Spleen (tissue), 11 donors: ENCODE measurements around the gene CFAP97. TPM values are rescaled to one million over a fixed set of nuclear protein-coding genes. Genes with fewer than 3 reads are reported as not detected.
"Not testable (repeated sequence)": the region's sequence is repeated elsewhere in the genome, so short reads cannot be mapped to it uniquely, and the experiment has no call there.

Experiments
- DNase-seq: peaks from one replicate; pipeline ENCODE4 v3.0.0-alpha.2; 2020
- H3K27ac ChIP-seq, 8 donors: fragments of 200-600 bp; sonication (generic) in 7 of 8; 1 replicate in 4 of 8; 2 replicates in 4 of 8; pipeline versions ENCODE4 v1.5.0 to v1.8.0; 2016 to 2021; ENCODE audit warnings: inconsistent platforms in 4 of 8, mild to moderate bottlenecking in 4 of 8, moderate library complexity in 1 of 8
- H3K27me3 ChIP-seq, 7 donors: fragments of 200-600 bp; sonication (generic) in 6 of 7; replicated peaks in 1 of 7; 1 replicate in 4 of 7; 2 replicates in 3 of 7; pipeline versions ENCODE4 v1.5.0 to v1.8.0; 2016 to 2021; ENCODE audit warnings: inconsistent platforms in 3 of 7, mild to moderate bottlenecking in 1 of 7
- H3K36me3 ChIP-seq, 6 donors: fragments of 200-600 bp; sonication (generic) in 5 of 6; 1 replicate in 4 of 6; 2 replicates in 2 of 6; pipeline versions ENCODE4 v1.5.0 to v1.8.0; 2016 to 2021; ENCODE audit warnings: inconsistent platforms in 2 of 6
- H3K4me1 ChIP-seq, 6 donors: fragments of 200-600 bp; sonication (generic) in 5 of 6; 1 replicate in 3 of 6; 2 replicates in 3 of 6; pipeline versions ENCODE4 v1.5.0 to v1.8.0; 2016 to 2021; ENCODE audit warnings: inconsistent platforms in 3 of 6
- H3K4me3 ChIP-seq, 8 donors: fragments of 200-600 bp; sonication (generic) in 7 of 8; 1 replicate in 4 of 8; 2 replicates in 4 of 8; pipeline versions ENCODE4 v1.5.0 to v1.8.0; 2016 to 2021; ENCODE audit warnings: inconsistent platforms in 4 of 8, mild to moderate bottlenecking in 4 of 8, moderate library complexity in 2 of 8
- H3K9me3 ChIP-seq, 8 donors: fragments of 200-600 bp; sonication (generic) in 7 of 8; 1 replicate in 4 of 8; 2 replicates in 4 of 8; pipeline versions ENCODE4 v1.5.0 to v1.8.0; 2016 to 2021; ENCODE audit warnings: inconsistent platforms in 4 of 8
- CTCF ChIP-seq, 11 experiments: fragments of 200-600 bp in 7 of 11; fragments of 450-650 bp in 4 of 11; sonication (generic) in 4 of 11; IDR thresholded peaks in 8 of 11; conservative IDR thresholded peaks in 3 of 11; 1 replicate in 7 of 11; 2 replicates in 4 of 11; pipeline versions ENCODE4 v1.4.0 to v1.8.0; 2016 to 2021; ENCODE audit warnings: antibody characterized with exemption in 11 of 11, inconsistent platforms in 4 of 11, mild to moderate bottlenecking in 1 of 11
- POLR2A ChIP-seq, 3 donors: fragments of 450-650 bp; IDR thresholded peaks; one replicate each; pipeline ENCODE4 v1.5.1; 2017; ENCODE audit warnings: antibody characterized with exemption in 3 of 3, mild to moderate bottlenecking in 1 of 3
- POLR2AphosphoS5 ChIP-seq, 3 donors: sonication (generic); formaldehyde crosslinking; IDR thresholded peaks; one replicate each; pipeline ENCODE4 v1.5.1; 2017; ENCODE audit warnings: antibody characterized with exemption in 3 of 3
- WGBS, 5 donors: extraction: QIAGEN DNeasy Blood & Tissue Kit in 3 of 5; methylation state at CpG; one replicate each; pipeline versions ENCODE4 v1.1.5 to v1.1.7; 2013 to 2018; 5-methylcytosine and 5-hydroxymethylcytosine counted together
- intact Hi-C: fragments of 100-400 bp; cut with DNase I; formaldehyde crosslinking; loops from one replicate; pipeline ENCODE4 v1.15.0; 2023; ENCODE audit warnings: low total_unique reads
- polyA plus RNA-seq, 3 donors: library from polyadenylated mRNA; stranded (reverse); fragments of 200-250 nt; gene quantifications; one replicate each; pipeline ENCODE4 v1.2.1, GENCODE V29; 2013
- total RNA-seq, 7 donors: library from RNA; depleted of rRNA in 3 of 7; stranded (reverse); fragments of >200 nt in 3 of 7; fragmentation: NEBNext Ultra II Directional in 4 of 7; extraction: Animal tissue kit (Norgen Biotek cat#: 25700) in 4 of 7; gene quantifications; one replicate each; pipeline versions ENCODE4 v1.1.0 to v1.2.1, GENCODE V29; 2016 to 2021
- donor health status: healthy with polysubstance abuse.
- donor health status: DM: no; HTN: no; CAD: no; lungs with moderate emphysema.
- donor health status: DM: no; HTN: no; CAD: no.
- donor health status: Bipolar disorder and iron deficiency.
- donor health status: healthy.
- donor health status: DM: no; HTN: no; CAD: no.
- donor health status: DM: yes; HTN: yes; CAD: no.

CFAP97 gene
- total and polyA plus RNA-seq, 10 donors = 4.8 to 48.6 (median 39.0) TPM

- no peak for DNase-seq
- WGBS, 5 donors = 47 to 66% (median 64%) methylated on average over 8 of the region's 8 CpGs
- Histone ChIP-seq H3K4me1 (peaks cover 8 to 52% (median 45%) of the 10 kb centered on the region in 6 donors), H3K27me3 (no peaks in the 10 kb centered on the region), H3K36me3 (peaks cover 0 to 15% (median 0%) of the 10 kb centered on the region in 6 donors), H3K4me3 (peak overlapping the region; percentile 44 to 91 (median 66)), H3K9me3 (no peaks in the 10 kb centered on the region), H3K27ac (peak overlapping the region; percentile 92 to 99 (median 96))
- TF ChIP-seq POLR2AphosphoS5 (IDR thresholded peaks at IDR 0.05) = no peak
- intact Hi-C loops = loop anchor here (5.0 kb wide), 1 partner anchor 189 kb away; no protein-coding TSS in a partner anchor
Measured at GRCh38 chr4:185202984-185203485, 765 bp downstream of the CFAP97 start.

GRCh38 chr4:185201977-185202962 is 1.5 kb downstream of the CFAP97 start:
- DNase-seq = no peak
- Histone ChIP-seq H3K36me3 (peaks cover 0 to 15% (median 0%) of the 10 kb centered on the region in 6 donors), H3K4me3 (peak overlapping the region in 5 of 8 donors; percentile 56 to 91 (median 73)), H3K9me3 (no peaks in the 10 kb centered on the region), H3K27ac (peak overlapping the region; percentile 92 to 99 (median 96)), H3K4me1 (peaks cover 8 to 52% (median 45%) of the 10 kb centered on the region in 6 donors), H3K27me3 (no peaks in the 10 kb centered on the region)
- TF ChIP-seq POLR2A (IDR thresholded peaks at IDR 0.05) (no peak), CTCF (IDR thresholded peaks at IDR 0.05 in 8 of 11, conservative IDR thresholded peaks at IDR 0.05 in 3 of 11) (no peak), POLR2AphosphoS5 (IDR thresholded peaks at IDR 0.05) (peak in 1 of 3 donors; percentile 54)
- WGBS, 5 donors = 43 to 64% (median 52%) methylated on average over 16 of the region's 16 CpGs
- intact Hi-C loops = loop anchor here (5.0 kb wide), 1 partner anchor 190 kb away; no protein-coding TSS in a partner anchor

- WGBS, 5 donors = 87 to 95% (median 92%) methylated on average over 4 of the region's 4 CpGs
- H3K4me3 ChIP-seq, H3K9me3 ChIP-seq, H3K27me3 ChIP-seq, H3K27ac ChIP-seq, DNase-seq, intact Hi-C loops: not testable (repeated sequence)
- H3K4me1 ChIP-seq = peaks cover 0 to 31% (median 21%) of the 10 kb centered on the region in 6 donors
- H3K36me3 ChIP-seq = peaks cover 0 to 15% (median 0%) of the 10 kb centered on the region in 6 donors
Measured at GRCh38 chr4:185198189-185198588, 5.6 kb downstream of the CFAP97 start.

GRCh38 chr4:185196437-185196836 is 7.4 kb downstream of the CFAP97 start:
- Histone ChIP-seq H3K4me1 (peaks cover 0 to 25% (median 10%) of the 10 kb centered on the region in 6 donors), H3K27me3 (no peaks in the 10 kb centered on the region), H3K36me3 (peaks cover 0 to 15% (median 0%) of the 10 kb centered on the region in 6 donors), H3K4me3 (no peak overlapping the region), H3K9me3 (no peaks in the 10 kb centered on the region), H3K27ac (no peak overlapping the region)
- intact Hi-C loops = no loop called here
- 92 to 100% (median 94%) methylated on average over 2 of the region's 2 CpGs for WGBS, 5 donors
- no peak for TF ChIP-seq POLR2AphosphoS5 (IDR thresholded peaks at IDR 0.05)
- TF ChIP-seq POLR2A (IDR thresholded peaks at IDR 0.05) = no peak
- TF ChIP-seq CTCF (IDR thresholded peaks at IDR 0.05 in 8 of 11, conservative IDR thresholded peaks at IDR 0.05 in 3 of 11) = no peak
- no peak for DNase-seq
